WTC11 (cell line): Measurements from ENCODE around the gene TRPV6. TPM values are rescaled to one million over a fixed set of nuclear protein-coding genes. Genes with fewer than 3 reads are reported as not detected.

Source experiments
- ATAC-seq: fragments of 200-7000 bp; cut with Tn5 transposase; 2 replicates; pipeline ENCODE4 v1.10.0; 2021; ENCODE audit warnings: mild to moderate bottlenecking, moderate library complexity
- CTCF ChIA-PET: fragments of 300-600 bp; sonication (Branson Sonifier 250); formaldehyde crosslinking; loops from one replicate; lab custom pipeline; 2021; ENCODE audit warnings: antibody characterized with exemption; lab: Charles Lee
- POLR2A ChIA-PET: fragments of 350-600 bp; sonication (Branson Sonifier 250); formaldehyde crosslinking; loops from one replicate; lab custom pipeline; 2021; ENCODE audit warnings: antibody characterized with exemption; lab: Charles Lee
- DNase-seq: peaks from one replicate; pipeline ENCODE4 v3.0.0; 2021; ENCODE audit warnings: low spot score
- H3K27ac Mint-ChIP-seq: 2 replicates; pipeline ENCODE4 v1.8.0; 2021; ENCODE audit warnings: mixed read lengths
- H3K27me3 Mint-ChIP-seq: 2 replicates; pipeline ENCODE4 v1.8.0; 2021; ENCODE audit warnings: low read depth, mild to moderate bottlenecking, moderate library complexity, mixed read lengths
- H3K36me3 Mint-ChIP-seq: 2 replicates; pipeline ENCODE4 v1.8.0; 2021; ENCODE audit warnings: mixed read lengths
- H3K4me1 Mint-ChIP-seq: 2 replicates; pipeline ENCODE4 v1.8.0; 2022; ENCODE audit warnings: mixed read lengths
- H3K4me3 Mint-ChIP-seq: 2 replicates; pipeline ENCODE4 v1.8.0; 2021; ENCODE audit warnings: mild to moderate bottlenecking, moderate library complexity, mixed read lengths
- H3K9me3 Mint-ChIP-seq: 2 replicates; pipeline ENCODE4 v1.8.0; 2021; ENCODE audit warnings: mixed read lengths
- ARID4B ChIP-seq: sonication (generic); formaldehyde crosslinking; IDR thresholded peaks from 2 replicates; pipeline ENCODE4 v1.8.0; 2023; ENCODE audit warnings: missing genetic modification reagents, mild to moderate bottlenecking, borderline replicate concordance
- CREB1 ChIP-seq: sonication (generic); formaldehyde crosslinking; IDR thresholded peaks from 2 replicates; pipeline ENCODE4 v1.8.0; 2023; ENCODE audit warnings: mild to moderate bottlenecking, missing genetic modification reagents
- CTCF ChIP-seq: fragments of 200-600 bp; IDR thresholded peaks from 2 replicates; pipeline ENCODE4 v1.8.0; 2022; ENCODE audit warnings: antibody characterized with exemption
- E2F5 ChIP-seq: sonication (generic); formaldehyde crosslinking; IDR thresholded peaks from 2 replicates; pipeline ENCODE4 v1.8.1; 2022; ENCODE audit warnings: mild to moderate bottlenecking, moderate library complexity, missing genetic modification reagents
- ETV6 ChIP-seq: sonication (generic); formaldehyde crosslinking; IDR thresholded peaks from 2 replicates; pipeline ENCODE4 v1.8.1; 2022; ENCODE audit warnings: mild to moderate bottlenecking, missing genetic modification reagents
- FOXK1 ChIP-seq: sonication (generic); formaldehyde crosslinking; IDR thresholded peaks from 2 replicates; pipeline ENCODE4 v1.8.0; 2022; ENCODE audit warnings: mild to moderate bottlenecking, moderate library complexity, missing genetic modification reagents
- GABPB1 ChIP-seq: sonication (generic); formaldehyde crosslinking; IDR thresholded peaks from 2 replicates; pipeline ENCODE4 v1.8.1; 2023; ENCODE audit warnings: mild to moderate bottlenecking, missing genetic modification reagents
- MAX ChIP-seq: sonication (generic); formaldehyde crosslinking; IDR thresholded peaks from 2 replicates; pipeline ENCODE4 v1.8.0; 2022; ENCODE audit warnings: mild to moderate bottlenecking, missing genetic modification reagents
- NFYB ChIP-seq: sonication (generic); formaldehyde crosslinking; conservative IDR thresholded peaks from 2 replicates; pipeline ENCODE4 v1.8.0; 2022; ENCODE audit warnings: low read depth, missing genetic modification reagents
- PREB ChIP-seq: sonication (generic); formaldehyde crosslinking; IDR thresholded peaks from 2 replicates; pipeline ENCODE4 v1.8.1; 2022; ENCODE audit warnings: mild to moderate bottlenecking, missing genetic modification reagents, moderate library complexity, borderline replicate concordance
- PRRX2 ChIP-seq: fragments of 250-450 bp; sonication (Bioruptor Pico); IDR thresholded peaks from 2 replicates; pipeline ENCODE4 v1.8.0; 2021; ENCODE audit warnings: mild to moderate bottlenecking
- SP1 ChIP-seq: sonication (generic); formaldehyde crosslinking; conservative IDR thresholded peaks from 2 replicates; pipeline ENCODE4 v1.8.1; 2022; ENCODE audit warnings: missing genetic modification reagents
- TEAD4 ChIP-seq: sonication (generic); formaldehyde crosslinking; IDR thresholded peaks from 2 replicates; pipeline ENCODE4 v1.8.0; 2022; ENCODE audit warnings: mild to moderate bottlenecking, missing genetic modification reagents
- USF1 ChIP-seq: sonication (generic); formaldehyde crosslinking; IDR thresholded peaks from 2 replicates; pipeline ENCODE4 v1.8.0; 2022; ENCODE audit warnings: mild to moderate bottlenecking, missing genetic modification reagents
- ZBTB43 ChIP-seq: sonication (generic); formaldehyde crosslinking; IDR thresholded peaks from 2 replicates; pipeline ENCODE4 v1.8.1; 2023; ENCODE audit warnings: mild to moderate bottlenecking, missing genetic modification reagents
- ZNF121 ChIP-seq: sonication (generic); formaldehyde crosslinking; IDR thresholded peaks from 2 replicates; pipeline ENCODE4 v1.8.0; 2023; ENCODE audit warnings: missing genetic modification reagents
- total RNA-seq: library from RNA; stranded (reverse); gene quantifications from 3 replicates; pipeline ENCODE4 v1.2.3, GENCODE V29; 2021

TRPV6 gene
- total RNA-seq, 1 experiment from 2014 or later, result 0.63 TPM

GRCh38 chr7:142855756-142856564, 29.6 kb downstream of the TRPV6 start:
- Mint-ChIP-seq H3K27ac (no peak overlapping the region), H3K4me3 (peak overlapping the region; percentile 69), H3K36me3 (no peaks in the 10 kb centered on the region), H3K4me1 (peaks cover 26% of the 10 kb centered on the region), H3K27me3 (peaks cover 17% of the 10 kb centered on the region), H3K9me3 (no peaks in the 10 kb centered on the region)
- ATAC-seq (no peak), DNase-seq (no peak)
- TF ChIP-seq PRRX2 (CRISPR knock-in tag) (no peak), PREB (no peak), GABPB1 (CRISPR knock-in tag) (no peak), TEAD4 (CRISPR knock-in tag) (no peak), E2F5 (no peak), ZBTB43 (CRISPR knock-in tag) (no peak), USF1 (CRISPR knock-in tag) (no peak), ETV6 (CRISPR knock-in tag) (no peak), CREB1 (CRISPR knock-in tag) (no peak), CTCF (no peak), NFYB (CRISPR knock-in tag) (no peak)
- ChIA-PET POLR2A (no interaction called here), CTCF (interaction anchor here (1.0 to 5.3 kb wide), 10 partner anchors 10 to 532 kb away, joined by 3 to 47 read pairs (median 12); no protein-coding TSS in a partner anchor)

- Mint-ChIP-seq H3K36me3 (no peaks in the 10 kb centered on the region), H3K27ac (no peak overlapping the region), H3K27me3 (peaks cover 17% of the 10 kb centered on the region), H3K4me3 (peak overlapping the region; percentile 69), H3K4me1 (peaks cover 29% of the 10 kb centered on the region), H3K9me3 (no peaks in the 10 kb centered on the region)
- DNase-seq (no peak), ATAC-seq (peak; percentile 34)
- CTCF ChIA-PET, result interaction anchor here (0.6 to 5.3 kb wide), 16 partner anchors 9 to 531 kb away, joined by 3 to 47 read pairs (median 5); no protein-coding TSS in a partner anchor
- POLR2A ChIA-PET, result interaction anchor here (0.8 kb wide), 1 partner anchor 11 kb away, joined by 3 read pairs; no protein-coding TSS in a partner anchor
- TF ChIP-seq FOXK1 (CRISPR knock-in tag) (no peak; the same call in 1 of the 2 replicates), MAX (CRISPR knock-in tag) (0 out of 2 replicates have a peak, but pooled peaks have one; percentile 38), PREB (no peak), ZNF121 (CRISPR knock-in tag) (no peak), E2F5 (peak; percentile 39; the same call in 1 of the 2 replicates), SP1 (no peak; the same call in 1 of the 2 replicates), ARID4B (CRISPR knock-in tag) (no peak)
Observed at GRCh38 chr7:142855114-142855743, 30.3 kb downstream of the TRPV6 start.
